Neural cell (in vitro differentiated cells): ENCODE results near the gene GOT1. TPM values are rescaled to one million over a fixed set of nuclear protein-coding genes. Genes with fewer than 3 reads are reported as not detected.

Experiments used
- H2AFZ ChIP-seq: fragments of 200-600, 300-800 bp; sonication (generic), shearing (Covaris generic); 2 replicates; pipeline ENCODE4 v1.6.0; 2014; ENCODE audit warnings: low read depth, mild to moderate bottlenecking, antibody characterized with exemption, low read length, moderate library complexity
- H3F3A ChIP-seq: fragments of 200-600 bp; shearing (Covaris generic); 2 replicates; pipeline ENCODE4 v1.6.1; 2016; ENCODE audit warnings: mild to moderate bottlenecking, moderate library complexity, mixed read lengths, antibody characterized with exemption, low read length; ENCODE audit not compliant: insufficient read depth, poor library complexity, severe bottlenecking
- H3K27ac ChIP-seq: fragments of 200-600, 300-800 bp; sonication (generic), shearing (Covaris generic); 2 replicates; pipeline ENCODE4 v1.5.1; 2014; ENCODE audit warnings: mild to moderate bottlenecking, low read length, moderate library complexity
- H3K27me3 ChIP-seq: fragments of 300-800, 200-600 bp; sonication (generic), shearing (Covaris generic); 2 replicates; pipeline ENCODE4 v1.6.0; 2014; ENCODE audit warnings: mild to moderate bottlenecking, low read depth, low read length, moderate library complexity; ENCODE audit not compliant: insufficient read depth
- H3K36me3 ChIP-seq: fragments of 300-800, 200-600 bp; sonication (generic), shearing (Covaris generic); 2 replicates; pipeline ENCODE4 v1.5.1; 2014; ENCODE audit warnings: mild to moderate bottlenecking, antibody characterized with exemption, low read length, moderate library complexity; ENCODE audit not compliant: insufficient read depth
- H3K4me2 ChIP-seq: fragments of 300-800, 200-600 bp; sonication (generic), shearing (Covaris generic); 2 replicates; pipeline ENCODE4 v1.6.0; 2014; ENCODE audit warnings: mild to moderate bottlenecking, low read length
- H3K4me3 ChIP-seq: fragments of 300-800, 200-600 bp; sonication (generic), shearing (Covaris generic); 2 replicates; pipeline ENCODE4 v1.5.1; 2014; ENCODE audit warnings: mild to moderate bottlenecking, low read length, moderate library complexity
- H3K79me2 ChIP-seq: fragments of 200-600 bp; shearing (Covaris generic); replicated peaks from 2 replicates; pipeline ENCODE4 v1.6.0; 2014; ENCODE audit warnings: mild to moderate bottlenecking, low read length, moderate library complexity; ENCODE audit not compliant: insufficient read depth
- H3K9ac ChIP-seq: fragments of 300-800, 200-600 bp; sonication (generic), shearing (Covaris generic); 2 replicates; pipeline ENCODE4 v1.6.1; 2016; ENCODE audit warnings: mild to moderate bottlenecking, low read length, mixed read lengths
- H3K9me2 ChIP-seq: fragments of 200-600 bp; shearing (Covaris generic); 2 replicates; pipeline ENCODE4 v1.6.1; 2016; ENCODE audit warnings: mild to moderate bottlenecking, low read length, mixed read lengths; ENCODE audit not compliant: insufficient read depth
- H3K9me3 ChIP-seq: fragments of 200-600, 300-800 bp; sonication (generic), shearing (Covaris generic); 2 replicates; pipeline ENCODE4 v1.6.1; 2016; ENCODE audit warnings: mild to moderate bottlenecking, mixed run types, low read length, moderate library complexity, mixed read lengths
- H4K20me1 ChIP-seq: fragments of 200-600 bp; shearing (Covaris generic); 2 replicates; pipeline ENCODE4 v1.6.1; 2016; ENCODE audit warnings: mild to moderate bottlenecking, mixed run types; ENCODE audit not compliant: insufficient read depth
- EP300 ChIP-seq: fragments of 450-650 bp; conservative IDR thresholded peaks from 2 replicates; pipeline ENCODE4 v1.6.1; 2014; ENCODE audit warnings: antibody characterized with exemption, mild to moderate bottlenecking, moderate library complexity; ENCODE audit not compliant: poor library complexity, severe bottlenecking
- EZH2 ChIP-seq: fragments of 200-600, 300-800 bp; shearing (Covaris generic), sonication (generic); IDR thresholded peaks from 2 replicates; pipeline ENCODE4 v1.6.1; 2014; ENCODE audit warnings: antibody characterized with exemption, low read length, borderline replicate concordance, mild to moderate bottlenecking; ENCODE audit not compliant: insufficient read depth, poor library complexity, severe bottlenecking
- MXI1 ChIP-seq: fragments of 450-650 bp; conservative IDR thresholded peaks from 2 replicates; pipeline ENCODE4 v1.6.1; 2014; ENCODE audit warnings: antibody characterized with exemption, mild to moderate bottlenecking; ENCODE audit not compliant: poor library complexity, severe bottlenecking
- POLR2AphosphoS5 ChIP-seq: IDR thresholded peaks from 2 replicates; pipeline ENCODE4 v1.6.1; 2012
- RAD21 ChIP-seq: fragments of 450-650 bp; conservative IDR thresholded peaks from 2 replicates; pipeline ENCODE4 v1.6.1; 2014; ENCODE audit warnings: antibody characterized with exemption, mild to moderate bottlenecking, moderate library complexity
- REST ChIP-seq: IDR thresholded peaks from 2 replicates; pipeline ENCODE4 v1.6.1; 2012; ENCODE audit warnings: borderline replicate concordance
- SMC3 ChIP-seq: fragments of 450-650 bp; conservative IDR thresholded peaks from 2 replicates; pipeline ENCODE4 v1.6.1; 2014; ENCODE audit warnings: antibody characterized with exemption, mild to moderate bottlenecking, moderate library complexity; ENCODE audit not compliant: poor library complexity
- TAF1 ChIP-seq: IDR thresholded peaks from 2 replicates; pipeline ENCODE4 v1.6.1; 2012; ENCODE audit warnings: low read depth
- polyA plus RNA-seq: library from polyadenylated mRNA; depleted of rRNA; stranded (reverse); fragments of >200 nt; gene quantifications from 2 replicates; pipeline ENCODE4 v1.2.3, GENCODE V29; 2014
- TF ChIP-seq, protein P1 (sequence below): fragments of 450-650 bp; IDR thresholded peaks from 2 replicates; pipeline ENCODE4 v1.5.1; 2014; ENCODE audit warnings: antibody characterized with exemption, mild to moderate bottlenecking, moderate library complexity; ENCODE audit not compliant: poor library complexity, severe bottlenecking

The GOT1 gene
- polyA plus RNA-seq, 1 donor from 2014 or later: 43.6 TPM

DNA sequence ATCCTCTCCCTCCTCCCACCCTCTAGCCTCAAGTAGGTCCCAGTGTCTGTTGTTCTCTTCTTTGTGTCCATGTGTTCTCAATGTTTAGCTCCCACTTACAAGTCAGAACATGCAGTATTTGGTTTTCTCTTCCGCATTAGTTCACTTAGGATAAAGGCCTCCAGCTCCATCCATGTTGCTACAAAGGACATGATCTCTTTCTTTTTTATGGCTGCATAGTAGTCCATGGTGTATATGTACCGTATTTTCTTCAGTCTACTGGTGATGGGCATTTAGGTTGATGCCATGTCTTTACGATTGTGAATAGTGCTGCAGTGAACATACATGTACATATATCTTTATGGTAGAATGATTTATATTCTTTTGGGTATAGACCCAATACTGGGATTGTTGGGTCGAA, 1.6 kb upstream of the GOT1 start:
- no peak for TF ChIP-seq EZH2
- TF ChIP-seq, protein P1, sequence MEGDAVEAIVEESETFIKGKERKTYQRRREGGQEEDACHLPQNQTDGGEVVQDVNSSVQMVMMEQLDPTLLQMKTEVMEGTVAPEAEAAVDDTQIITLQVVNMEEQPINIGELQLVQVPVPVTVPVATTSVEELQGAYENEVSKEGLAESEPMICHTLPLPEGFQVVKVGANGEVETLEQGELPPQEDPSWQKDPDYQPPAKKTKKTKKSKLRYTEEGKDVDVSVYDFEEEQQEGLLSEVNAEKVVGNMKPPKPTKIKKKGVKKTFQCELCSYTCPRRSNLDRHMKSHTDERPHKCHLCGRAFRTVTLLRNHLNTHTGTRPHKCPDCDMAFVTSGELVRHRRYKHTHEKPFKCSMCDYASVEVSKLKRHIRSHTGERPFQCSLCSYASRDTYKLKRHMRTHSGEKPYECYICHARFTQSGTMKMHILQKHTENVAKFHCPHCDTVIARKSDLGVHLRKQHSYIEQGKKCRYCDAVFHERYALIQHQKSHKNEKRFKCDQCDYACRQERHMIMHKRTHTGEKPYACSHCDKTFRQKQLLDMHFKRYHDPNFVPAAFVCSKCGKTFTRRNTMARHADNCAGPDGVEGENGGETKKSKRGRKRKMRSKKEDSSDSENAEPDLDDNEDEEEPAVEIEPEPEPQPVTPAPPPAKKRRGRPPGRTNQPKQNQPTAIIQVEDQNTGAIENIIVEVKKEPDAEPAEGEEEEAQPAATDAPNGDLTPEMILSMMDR: no peak
- TF ChIP-seq TAF1: no peak
- peaks cover 6% of the 10 kb centered on the region for H3F3A ChIP-seq
- H3K4me2 ChIP-seq: peak overlapping the region; percentile 100
- H3K9me3 ChIP-seq: no peaks in the 10 kb centered on the region
- H3K79me2 ChIP-seq: peaks cover 30% of the 10 kb centered on the region
- no peak overlapping the region for H3K9ac ChIP-seq
- no peaks in the 10 kb centered on the region for H3K9me2 ChIP-seq
- H3K4me3 ChIP-seq: peak overlapping the region; percentile 85
- no peaks in the 10 kb centered on the region for H3K27me3 ChIP-seq
- H4K20me1 ChIP-seq: no peaks in the 10 kb centered on the region
- H3K36me3 ChIP-seq: no peaks in the 10 kb centered on the region
- no peak overlapping the region for H2AFZ ChIP-seq
- no peak overlapping the region for H3K27ac ChIP-seq

DNA sequence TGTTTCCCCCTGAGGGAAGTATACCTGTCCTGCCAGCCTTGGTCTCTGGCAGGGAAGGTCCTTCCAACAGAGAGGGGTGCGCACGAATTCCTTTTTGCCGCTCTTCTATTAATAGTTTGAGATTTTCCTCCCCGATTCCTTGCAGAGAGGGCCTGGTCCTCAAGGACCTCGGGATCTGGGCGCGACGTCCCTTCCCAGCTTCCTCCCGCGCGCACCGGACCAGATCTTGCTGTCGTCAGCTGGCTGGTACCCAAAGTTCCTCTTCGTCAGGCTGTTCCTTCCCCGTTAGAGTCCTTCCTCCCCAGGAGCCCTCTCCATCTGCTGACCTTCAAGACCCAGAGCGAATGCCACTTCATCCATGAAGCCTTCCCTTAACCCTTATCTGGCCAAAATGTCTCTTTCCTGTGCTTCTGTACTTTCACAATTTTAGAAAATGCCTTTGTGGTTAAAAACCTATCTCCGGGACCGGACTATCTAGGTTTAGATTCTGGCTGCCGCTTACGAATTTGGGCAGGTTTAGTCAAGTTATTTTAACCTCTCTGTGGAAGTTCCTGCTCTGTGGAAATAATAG, 851 bp upstream of the GOT1 start:
- H3K27ac ChIP-seq: peak overlapping the region; percentile 78
- H3K79me2 ChIP-seq: peaks cover 35% of the 10 kb centered on the region
- no peak for TF ChIP-seq TAF1
- no peak for TF ChIP-seq EZH2
- TF ChIP-seq RAD21: no peak
- TF ChIP-seq POLR2AphosphoS5: no peak
- no peak for TF ChIP-seq EP300
- TF ChIP-seq REST: no peak
- TF ChIP-seq MXI1: no peak
- TF ChIP-seq, protein P1: no peak
- no peak for TF ChIP-seq SMC3
- H3K4me2 ChIP-seq: peak overlapping the region; percentile 100
- H3K9me3 ChIP-seq: no peaks in the 10 kb centered on the region
- H3K9ac ChIP-seq: peak overlapping the region; percentile 84
- H3K9me2 ChIP-seq: no peaks in the 10 kb centered on the region
- peak overlapping the region; percentile 85 for H3K4me3 ChIP-seq
- H3F3A ChIP-seq: peaks cover 6% of the 10 kb centered on the region
- H2AFZ ChIP-seq: peak overlapping the region; percentile 77
- H4K20me1 ChIP-seq: no peaks in the 10 kb centered on the region
- H3K36me3 ChIP-seq: no peaks in the 10 kb centered on the region
- no peaks in the 10 kb centered on the region for H3K27me3 ChIP-seq
